Gastrocnemius medialis (tissue), 4 donors: ENCODE data around the gene CACNA1H. TPM values are rescaled to one million over a fixed set of nuclear protein-coding genes. Genes with fewer than 3 reads are reported as not detected.
"Not testable (repeated sequence)": the region's sequence is repeated elsewhere in the genome, so short reads cannot be mapped to it uniquely, and the experiment has no call there.

Experiments
- ATAC-seq, 2 donors: fragments of 150-250 bp; one replicate each; pipeline ENCODE4 v1.9.1; 2016
- DNase-seq, 2 donors: peaks; one replicate each; pipeline ENCODE4 v3.0.0-alpha.2; 2019
- H3K27ac ChIP-seq, 4 donors: fragments of 200-600 bp; sonication (generic); 1 replicate in 1 of 4; 2 replicates in 3 of 4; pipeline ENCODE4 v1.5.1; 2016 to 2018; ENCODE audit warnings: mild to moderate bottlenecking in 2 of 4, moderate library complexity in 1 of 4
- H3K27me3 ChIP-seq, 3 donors: fragments of 200-600 bp; sonication (generic) in 2 of 3; 1 replicate in 1 of 3; 2 replicates in 2 of 3; pipeline versions ENCODE4 v1.5.1 to v1.6.0; 2016 to 2019; ENCODE audit warnings: mild to moderate bottlenecking in 1 of 3, moderate library complexity in 1 of 3
- H3K36me3 ChIP-seq, 2 donors: fragments of 200-600 bp; sonication (generic) in 1 of 2; one replicate each; pipeline ENCODE4 v1.5.1; 2017 to 2018
- H3K4me1 ChIP-seq, 2 donors: fragments of 200-600 bp; sonication (generic) in 1 of 2; one replicate each; pipeline ENCODE4 v1.5.1; 2016 to 2017; ENCODE audit warnings: mild to moderate bottlenecking in 2 of 2
- H3K4me3 ChIP-seq, 4 donors: fragments of 200-600 bp; sonication (generic) in 3 of 4; 1 replicate in 1 of 4; 2 replicates in 3 of 4; pipeline ENCODE4 v1.5.1; 2016 to 2019; ENCODE audit warnings: mild to moderate bottlenecking in 2 of 4
- H3K9me3 ChIP-seq, 3 donors: fragments of 200-600 bp; sonication (generic) in 2 of 3; 1 replicate in 1 of 3; 2 replicates in 2 of 3; pipeline ENCODE4 v1.5.1; 2016 to 2019
- CTCF ChIP-seq, 5 experiments: fragments of 450-650 bp in 3 of 5; fragments of 200-600 bp in 2 of 5; sonication (generic) in 2 of 5; IDR thresholded peaks in 4 of 5; conservative IDR thresholded peaks in 1 of 5; 1 replicate in 4 of 5; 2 replicates in 1 of 5; pipeline ENCODE4 v1.5.1; 2016 to 2019; ENCODE audit warnings: antibody characterized with exemption in 5 of 5, mild to moderate bottlenecking in 3 of 5, moderate library complexity in 3 of 5
- POLR2A ChIP-seq, 2 donors: fragments of 450-650 bp; IDR thresholded peaks; one replicate each; pipeline ENCODE4 v1.6.1; 2017; ENCODE audit warnings: antibody characterized with exemption in 2 of 2, mild to moderate bottlenecking in 2 of 2, moderate library complexity in 2 of 2
- in situ Hi-C, 4 donors: fragments of 200-750 bp; cut with MboI; loops; one replicate each; pipeline versions ENCODE4 v1.15.0 to v1.8.0; 2017; ENCODE audit warnings: low sequenced_read_pairs in 4 of 4
- intact Hi-C: fragments of 100-400 bp; cut with DNase I; formaldehyde crosslinking; loops from one replicate; pipeline ENCODE4 v1.15.1; 2023; ENCODE audit warnings: low total_unique reads
- total RNA-seq, 4 donors: library from RNA; depleted of rRNA; stranded (reverse); fragments of >200 nt; gene quantifications; one replicate each; pipeline versions ENCODE4 v1.1.0 to v1.2.3, GENCODE V29; 2016

The CACNA1H gene
- total RNA-seq, 4 donors from 2014 or later = 3.7 to 12.8 (median 4.5) TPM

- no peaks in the 10 kb centered on the region for H3K36me3 ChIP-seq
- H3K27ac ChIP-seq = no peak overlapping the region
- no peak overlapping the region for H3K4me3 ChIP-seq
- intact Hi-C loops = no loop called here
- no peaks in the 10 kb centered on the region for H3K9me3 ChIP-seq
- no peaks in the 10 kb centered on the region for H3K4me1 ChIP-seq
- no peaks in the 10 kb centered on the region for H3K27me3 ChIP-seq
- in situ Hi-C loops = no loop called here
- DNase-seq (no peak), ATAC-seq (no peak)
- no peak for TF ChIP-seq CTCF (IDR thresholded peaks at IDR 0.05 in 4 of 5, conservative IDR thresholded peaks at IDR 0.05 in 1 of 5)
- TF ChIP-seq POLR2A (IDR thresholded peaks at IDR 0.05) = no peak
Observed at GRCh38 chr16:1237990-1238389, 85.1 kb downstream of the CACNA1H start.

DNA sequence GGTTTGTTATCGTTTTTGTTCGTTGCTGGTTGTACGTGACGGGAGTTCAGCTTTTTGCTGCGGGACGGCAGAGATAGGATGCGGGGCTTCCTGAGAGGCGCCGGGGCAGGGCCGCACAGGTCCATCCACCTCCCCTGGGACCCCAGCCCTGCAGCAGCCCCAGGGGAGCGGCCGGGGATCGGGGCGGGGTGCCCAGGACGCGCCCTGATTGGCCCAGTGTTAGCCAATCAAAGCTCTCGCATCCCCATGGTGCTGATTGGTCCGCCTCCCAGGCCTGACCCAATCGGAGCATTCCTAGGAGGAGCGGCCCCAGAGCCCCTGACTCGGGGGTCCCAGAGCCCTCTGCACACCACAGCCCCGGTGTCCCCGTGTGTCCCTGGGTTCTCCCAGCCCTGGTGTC, 86.0 kb downstream of the CACNA1H start:
- H3K4me1 ChIP-seq, H3K27me3 ChIP-seq, in situ Hi-C loops, H3K4me3 ChIP-seq, ATAC-seq, H3K36me3 ChIP-seq, H3K9me3 ChIP-seq, H3K27ac ChIP-seq, intact Hi-C loops, DNase-seq: not testable (repeated sequence)

DNA sequence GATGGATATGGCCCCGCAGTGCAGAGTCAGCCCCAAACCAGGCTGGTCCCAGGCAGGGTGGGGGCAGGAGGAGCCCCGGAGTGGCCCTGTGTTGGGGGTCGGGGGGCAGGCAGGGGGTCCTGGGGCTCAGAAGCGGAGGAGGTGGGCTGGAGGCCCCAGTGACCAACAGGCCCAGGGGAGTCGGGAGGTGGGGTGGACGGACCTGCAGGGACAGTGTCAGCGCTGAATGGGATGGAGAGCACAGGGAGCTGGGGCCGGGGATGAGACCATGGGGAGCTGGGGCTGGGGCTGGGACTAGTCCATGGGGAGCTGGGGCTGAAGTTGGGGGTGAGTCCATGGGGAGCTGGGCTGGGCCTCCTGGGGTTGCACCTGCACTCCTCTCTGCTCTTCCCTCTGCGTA, 86.7 kb downstream of the CACNA1H start:
- H3K36me3 ChIP-seq, intact Hi-C loops, ATAC-seq, H3K27me3 ChIP-seq, DNase-seq, H3K9me3 ChIP-seq, H3K27ac ChIP-seq, in situ Hi-C loops, H3K4me1 ChIP-seq, H3K4me3 ChIP-seq: not testable (repeated sequence)

- DNase-seq, H3K27me3 ChIP-seq, ATAC-seq, H3K27ac ChIP-seq, H3K4me3 ChIP-seq, H3K36me3 ChIP-seq, H3K4me1 ChIP-seq, H3K9me3 ChIP-seq, in situ Hi-C loops, intact Hi-C loops: not testable (repeated sequence)
Observed at GRCh38 chr16:1240436-1240835, 87.5 kb downstream of the CACNA1H start, which contains the start of gene TPSAB1. TPSAB1 (plus strand) TSS chr16:1240705; CDS start chr16:1240939, 234 bp downstream.

DNA sequence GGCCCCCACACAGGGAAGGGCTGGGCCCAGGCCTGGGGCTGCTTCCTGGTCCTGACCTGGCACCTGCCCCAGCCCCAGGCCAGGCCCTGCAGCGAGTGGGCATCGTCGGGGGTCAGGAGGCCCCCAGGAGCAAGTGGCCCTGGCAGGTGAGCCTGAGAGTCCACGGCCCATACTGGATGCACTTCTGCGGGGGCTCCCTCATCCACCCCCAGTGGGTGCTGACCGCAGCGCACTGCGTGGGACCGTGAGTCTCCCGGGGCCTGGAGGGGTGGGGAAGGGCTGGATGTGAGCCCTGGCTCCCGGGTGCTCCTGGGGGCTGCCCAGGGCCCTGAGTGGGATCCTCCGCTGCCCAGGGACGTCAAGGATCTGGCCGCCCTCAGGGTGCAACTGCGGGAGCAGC, 88.2 kb downstream of the CACNA1H start:
- intact Hi-C loops, H3K36me3 ChIP-seq, DNase-seq, H3K9me3 ChIP-seq, H3K4me1 ChIP-seq, ATAC-seq, H3K4me3 ChIP-seq, H3K27ac ChIP-seq, in situ Hi-C loops: not testable (repeated sequence)
- peaks cover 7 to 13% (median 13%) of the 10 kb centered on the region in 3 donors for H3K27me3 ChIP-seq

DNA sequence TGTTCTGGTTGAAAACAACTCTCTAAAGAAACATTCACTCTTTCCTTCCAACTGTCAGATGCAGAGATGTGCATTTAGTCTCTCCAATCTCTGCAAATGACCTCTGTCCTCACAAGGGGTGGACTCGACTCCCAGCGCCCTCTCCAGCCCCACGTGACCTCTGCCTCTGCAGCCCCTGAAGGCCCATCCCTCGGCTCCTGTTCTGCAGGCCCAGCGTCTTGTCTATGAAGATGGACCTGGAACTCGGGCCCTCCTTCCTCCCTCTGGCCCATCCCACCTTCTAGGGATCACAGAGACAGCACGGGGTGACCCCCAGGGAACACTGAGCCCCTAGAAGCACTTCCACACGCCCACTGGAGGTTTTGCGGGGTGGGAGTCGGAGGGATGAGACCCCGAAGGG, 90.5 kb downstream of the CACNA1H start:
- in situ Hi-C loops, H3K27ac ChIP-seq, intact Hi-C loops, H3K4me1 ChIP-seq, DNase-seq, H3K4me3 ChIP-seq, H3K9me3 ChIP-seq, ATAC-seq, H3K36me3 ChIP-seq: not testable (repeated sequence)
- peaks cover 9 to 20% (median 17%) of the 10 kb centered on the region in 3 donors for H3K27me3 ChIP-seq

DNA sequence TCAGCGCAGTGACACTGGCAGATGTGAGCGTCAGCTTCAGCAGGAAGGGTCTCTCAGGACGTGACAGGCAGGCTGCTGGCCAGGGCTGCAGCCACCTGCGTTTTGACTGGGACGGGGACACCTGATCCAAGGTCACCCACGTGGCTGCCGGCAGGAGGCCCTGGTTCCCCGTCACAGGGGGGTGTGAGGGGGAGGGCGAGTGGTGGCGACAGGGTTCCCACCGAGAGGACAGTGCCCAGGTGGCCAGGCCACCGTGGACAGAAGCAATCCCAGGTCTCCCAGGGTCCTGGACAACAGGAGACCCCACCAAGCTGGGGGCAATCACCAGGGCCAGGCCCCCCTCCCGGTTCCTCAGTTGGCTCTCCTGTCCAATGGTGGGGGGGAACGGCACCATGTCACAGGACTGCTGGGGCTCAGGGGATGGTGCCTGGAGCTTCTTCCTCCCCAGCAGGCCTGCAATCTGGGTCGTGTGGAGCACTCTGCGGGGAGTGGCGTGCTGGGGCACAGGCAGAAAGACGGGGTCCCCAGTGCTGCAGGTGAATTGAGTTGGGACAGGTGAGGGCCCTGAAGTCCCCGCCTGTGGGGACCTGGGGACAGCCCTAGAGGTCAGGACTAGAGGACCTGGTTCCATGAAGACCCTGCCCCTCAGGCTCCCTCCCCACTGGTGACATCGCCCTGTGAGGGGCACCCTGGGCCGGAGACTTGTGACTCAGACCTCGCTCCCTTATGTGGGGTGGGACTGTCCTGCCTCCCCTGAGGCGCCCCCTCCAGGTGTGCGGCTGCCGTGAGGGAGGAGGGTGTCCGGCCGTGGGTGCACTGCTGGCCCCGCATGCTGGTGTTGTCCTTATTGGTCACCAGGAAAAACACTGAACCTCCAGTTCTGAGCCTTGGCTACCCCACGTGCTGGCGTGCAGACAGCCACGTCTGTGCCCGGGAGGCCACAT, 91.3 kb downstream of the CACNA1H start:
- H3K27me3 ChIP-seq = peaks cover 9 to 20% (median 17%) of the 10 kb centered on the region in 3 donors
- intact Hi-C loops, H3K36me3 ChIP-seq, DNase-seq, H3K27ac ChIP-seq, H3K9me3 ChIP-seq, H3K4me3 ChIP-seq, in situ Hi-C loops, ATAC-seq, H3K4me1 ChIP-seq: not testable (repeated sequence)
